Measurements from ENCODE around the gene WEE2.
"Not testable (repeated sequence)": the region's sequence is repeated elsewhere in the genome, so short reads cannot be mapped to it uniquely, and the experiment has no call there.

The WEE2 gene

GRCh38 chr7:141714571-141714970 lies 6.4 kb downstream of the WEE2 start:
- DNase-seq (ENCODE audit: low spot score), result no peak

GRCh38 chr7:141715018-141715417 lies 6.9 kb downstream of the WEE2 start:
- no peak for DNase-seq (ENCODE audit: low spot score)

- DNase-seq (ENCODE audit: low spot score), result no peak
Measured at GRCh38 chr7:141715794-141716689, 7.9 kb downstream of the WEE2 start.

- DNase-seq (ENCODE audit: low spot score), result no peak
Measured at GRCh38 chr7:141717450-141717849, 9.3 kb downstream of the WEE2 start.

GRCh38 chr7:141722529-141722928 lies 14.4 kb downstream of the WEE2 start:
- DNase-seq (ENCODE audit: low spot score), result no peak

GRCh38 chr7:141729020-141729419 lies 20.9 kb downstream of the WEE2 start:
- no peak for DNase-seq (ENCODE audit: low spot score)

- DNase-seq (ENCODE audit: low spot score), result no peak
Measured at GRCh38 chr7:141731476-141732149, 23.5 kb downstream of the WEE2 start.

- peak; percentile 12 for DNase-seq (ENCODE audit: low spot score)
Measured at GRCh38 chr7:141737118-141737835, 29.1 kb downstream of the WEE2 start.

- peak; percentile 63 for DNase-seq (ENCODE audit: low spot score)
Measured at GRCh38 chr7:141737836-141738591, 29.9 kb downstream of the WEE2 start, which contains the start of gene SSBP1. SSBP1 (plus strand) TSS chr7:141738358; CDS start chr7:141739167, 809 bp downstream.

- no peak for DNase-seq (ENCODE audit: low spot score)
Measured at GRCh38 chr7:141738592-141739013, 30.4 kb downstream of the WEE2 start.

- DNase-seq (ENCODE audit: low spot score), result no peak
Measured at GRCh38 chr7:141739250-141739649, 31.1 kb downstream of the WEE2 start.

GRCh38 chr7:141742229-141742628 lies 34.1 kb downstream of the WEE2 start:
- DNase-seq (ENCODE audit: low spot score), result no peak

- DNase-seq (ENCODE audit: low spot score), result no peak
Measured at GRCh38 chr7:141744131-141744530, 36.0 kb downstream of the WEE2 start.

GRCh38 chr7:141748396-141748795 lies 40.2 kb downstream of the WEE2 start:
- no peak for DNase-seq (ENCODE audit: low spot score)

- DNase-seq (ENCODE audit: low spot score), result not testable (repeated sequence)
Measured at GRCh38 chr7:141751904-141752303, 43.8 kb downstream of the WEE2 start.

- DNase-seq (ENCODE audit: low spot score), result no peak
Measured at GRCh38 chr7:141752634-141753033, 44.5 kb downstream of the WEE2 start.

- no peak for DNase-seq (ENCODE audit: low spot score)
Measured at GRCh38 chr7:141754939-141755338, 46.8 kb downstream of the WEE2 start.

- no peak for DNase-seq (ENCODE audit: low spot score)
Measured at GRCh38 chr7:141763797-141764196, 55.6 kb downstream of the WEE2 start, which contains the start of gene TAS2R3. TAS2R3 (plus strand) TSS chr7:141764097; CDS start chr7:141764159, 62 bp downstream.

GRCh38 chr7:141770083-141770583 lies 62.0 kb downstream of the WEE2 start:
- DNase-seq (ENCODE audit: low spot score), result not testable (repeated sequence)

GRCh38 chr7:141776374-141776773 lies 68.2 kb downstream of the WEE2 start, which contains the start of gene TAS2R4:
TAS2R4 (plus strand) TSS chr7:141776674; CDS start chr7:141778489, 1,815 bp downstream.
- no peak for DNase-seq (ENCODE audit: low spot score)
